NCI-H1105 (cell line): ENCODE results near the gene CD164.
A peak's percentile ranks its signal among the peaks of the same experiment; 100 is the strongest.

Experiments
- DNase-seq: peaks from one replicate; lab custom pipeline; 2025; lab: John Stamatoyannopoulos, UW

CD164 gene

GRCh38 chr6:109381747-109382575 lies at the start of gene CD164:
TSS of gene CD164 (minus strand) at chr6:109382467. CDS start at chr6:109382378, 89 bp downstream.
- peak; percentile 96 for DNase-seq

- no peak for DNase-seq
These were observed 47.2 kb upstream of the CD164 start for GRCh38 chr6:109429496-109429895.

GRCh38 chr6:109428889-109429477 lies 46.7 kb upstream of the CD164 start:
- DNase-seq: no peak

- DNase-seq: no peak
These were observed 42.7 kb upstream of the CD164 start for GRCh38 chr6:109424946-109425345.

- DNase-seq: no peak
These were observed 38.9 kb upstream of the CD164 start for GRCh38 chr6:109421184-109421583.

- DNase-seq: no peak
These were observed 38.5 kb upstream of the CD164 start for GRCh38 chr6:109420751-109421150.

- no peak for DNase-seq
These were observed 35.4 kb upstream of the CD164 start for GRCh38 chr6:109417646-109418045.

- no peak for DNase-seq
These were observed 28.8 kb upstream of the CD164 start for GRCh38 chr6:109411034-109411433.

- no peak for DNase-seq
These were observed 23.9 kb upstream of the CD164 start for GRCh38 chr6:109406196-109406595.

GRCh38 chr6:109397020-109397419 lies 14.8 kb upstream of the CD164 start:
- DNase-seq: no peak

GRCh38 chr6:109396046-109396718 lies 13.9 kb upstream of the CD164 start:
- no peak for DNase-seq

- DNase-seq: no peak
These were observed 11.6 kb upstream of the CD164 start for GRCh38 chr6:109393886-109394281.

GRCh38 chr6:109393157-109393885 lies 11.1 kb upstream of the CD164 start:
- DNase-seq: no peak

- no peak for DNase-seq
These were observed 7.5 kb upstream of the CD164 start for GRCh38 chr6:109389650-109390274.

GRCh38 chr6:109388265-109388664 lies 6.0 kb upstream of the CD164 start:
- DNase-seq: no peak

GRCh38 chr6:109383438-109383940 lies 1.2 kb upstream of the CD164 start:
- DNase-seq: no peak

GRCh38 chr6:109382576-109383437 lies 540 bp upstream of the CD164 start:
- DNase-seq: peak; percentile 92

- no peak for DNase-seq
These were observed 1.1 kb downstream of the CD164 start for GRCh38 chr6:109381061-109381746.

GRCh38 chr6:109379711-109380110 lies 2.6 kb downstream of the CD164 start:
- no peak for DNase-seq

- no peak for DNase-seq
These were observed 4.5 kb downstream of the CD164 start for GRCh38 chr6:109377717-109378116.
